Measurements from ENCODE around the gene RGS6. TPM values are rescaled to one million over a fixed set of nuclear protein-coding genes. Genes with fewer than 3 reads are reported as not detected.

RGS6 gene
- total and polyA plus RNA-seq, 4 donors: 0.06 to 5.3 (median 0.17) TPM; not detected in 1

GRCh38 chr14:72557671-72558070 lies 625.4 kb downstream of the RGS6 start:
- no peaks in the 10 kb centered on the region for H3K27me3 ChIP-seq (ENCODE audit: control insufficient read depth in 4 of 4, insufficient read depth in 4 of 4, low read length in 3 of 4)
- peaks cover 0 to 7% (median 5%) of the 10 kb centered on the region in 4 donors for H3K4me1 ChIP-seq (ENCODE audit: control insufficient read depth in 4 of 4, insufficient read depth in 4 of 4, low read length in 3 of 4)
- 93% methylated on average over 6 of the region's 6 CpGs for WGBS

More at GRCh38 chr14:72557671-72558070, 625.4 kb downstream of the RGS6 start:
- no peaks in the 10 kb centered on the region for H3K9me3 ChIP-seq (ENCODE audit: control insufficient read depth in 4 of 4, low read length in 3 of 4)
- H3K4me3 ChIP-seq (ENCODE audit: low read depth in 1 of 3, low read length in 3 of 3): no peak overlapping the region
- H3K9ac ChIP-seq (ENCODE audit: low read depth in 1 of 2, low read length in 2 of 2): no peak overlapping the region
- TF ChIP-seq NR2F2 (IDR thresholded peaks at IDR 0.05) (no peak), SP1 (IDR thresholded peaks at IDR 0.05) (no peak), CTCF (IDR thresholded peaks at IDR 0.05; ENCODE audit: low read depth, low read length, missing input control) (no peak), RXRA (IDR thresholded peaks at IDR 0.05) (no peak), MAX (IDR thresholded peaks at IDR 0.05) (no peak), ZBTB33 (IDR thresholded peaks at IDR 0.05) (no peak), HNF4A (conservative IDR thresholded peaks at IDR 0.05) (no peak), ATF3 (IDR thresholded peaks at IDR 0.05) (no peak), YY1 (IDR thresholded peaks at IDR 0.05) (no peak), REST (IDR thresholded peaks at IDR 0.05) (no peak), RAD21 (IDR thresholded peaks at IDR 0.05) (no peak), EGR1 (IDR thresholded peaks at IDR 0.05; ENCODE audit: low read depth in 2 of 2) (no peak), HNF4G (IDR thresholded peaks at IDR 0.05) (no peak), TAF1 (conservative IDR thresholded peaks at IDR 0.05) (no peak), FOXA1 (IDR thresholded peaks at IDR 0.05) (no peak), GABPA (IDR thresholded peaks at IDR 0.05 in 1 of 2, conservative IDR thresholded peaks at IDR 0.05 in 1 of 2) (no peak), JUND (IDR thresholded peaks at IDR 0.05) (no peak), FOXA2 (IDR thresholded peaks at IDR 0.05) (no peak)
- no peak for DNase-seq (ENCODE audit: low spot score)
- H3K36me3 ChIP-seq (ENCODE audit: control insufficient read depth in 4 of 4, insufficient read depth in 3 of 4, low read depth in 1 of 4, low read length in 3 of 4): no peaks in the 10 kb centered on the region
- H3K27ac ChIP-seq (ENCODE audit: low read depth in 1 of 2, low read length in 2 of 2): no peak overlapping the region
